Measurements from ENCODE around the gene YARS1.

DNA sequence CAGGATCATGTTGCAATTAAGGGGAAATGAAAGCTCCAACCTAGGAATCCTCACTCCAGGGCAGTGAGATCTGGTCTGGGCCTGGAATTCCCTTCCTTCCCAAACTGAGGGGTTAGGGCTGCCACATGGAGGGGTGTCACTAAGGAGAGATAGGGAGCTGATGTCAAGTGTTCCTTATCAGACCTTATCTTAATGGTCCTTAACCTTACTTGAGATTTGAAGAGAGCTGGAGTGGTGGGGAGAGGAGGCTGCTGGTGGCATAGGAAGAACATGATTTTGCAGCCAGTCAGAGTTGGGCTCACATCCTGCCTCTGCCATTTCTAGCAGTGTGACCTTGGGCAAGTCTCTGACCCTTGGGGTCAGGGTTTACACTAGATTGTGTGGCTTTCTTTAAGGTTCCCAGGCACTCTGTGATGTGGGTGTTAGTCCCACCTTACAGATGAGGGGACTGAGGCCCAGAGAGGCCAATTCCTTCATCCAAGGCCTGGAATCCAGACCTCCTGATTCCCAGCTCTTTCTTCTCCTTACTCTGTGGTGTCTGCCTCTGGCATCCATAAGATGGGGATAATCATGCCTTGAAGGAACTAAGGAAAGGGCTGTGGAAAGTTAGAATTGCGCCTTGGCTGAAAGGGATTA is 58.2 kb downstream of the YARS1 start:
- TF ChIP-seq, protein P1, sequence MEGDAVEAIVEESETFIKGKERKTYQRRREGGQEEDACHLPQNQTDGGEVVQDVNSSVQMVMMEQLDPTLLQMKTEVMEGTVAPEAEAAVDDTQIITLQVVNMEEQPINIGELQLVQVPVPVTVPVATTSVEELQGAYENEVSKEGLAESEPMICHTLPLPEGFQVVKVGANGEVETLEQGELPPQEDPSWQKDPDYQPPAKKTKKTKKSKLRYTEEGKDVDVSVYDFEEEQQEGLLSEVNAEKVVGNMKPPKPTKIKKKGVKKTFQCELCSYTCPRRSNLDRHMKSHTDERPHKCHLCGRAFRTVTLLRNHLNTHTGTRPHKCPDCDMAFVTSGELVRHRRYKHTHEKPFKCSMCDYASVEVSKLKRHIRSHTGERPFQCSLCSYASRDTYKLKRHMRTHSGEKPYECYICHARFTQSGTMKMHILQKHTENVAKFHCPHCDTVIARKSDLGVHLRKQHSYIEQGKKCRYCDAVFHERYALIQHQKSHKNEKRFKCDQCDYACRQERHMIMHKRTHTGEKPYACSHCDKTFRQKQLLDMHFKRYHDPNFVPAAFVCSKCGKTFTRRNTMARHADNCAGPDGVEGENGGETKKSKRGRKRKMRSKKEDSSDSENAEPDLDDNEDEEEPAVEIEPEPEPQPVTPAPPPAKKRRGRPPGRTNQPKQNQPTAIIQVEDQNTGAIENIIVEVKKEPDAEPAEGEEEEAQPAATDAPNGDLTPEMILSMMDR (IDR thresholded peaks at IDR 0.05), result no peak
- TF ChIP-seq POLR2A (IDR thresholded peaks at IDR 0.05), result no peak
